D341Med (cell line): ENCODE measurements around the gene SLC24A4.

ENCODE experiments used
- DNase-seq: peaks from one replicate; pipeline ENCODE4 v3.0.0; 2012; ENCODE audit warnings: low spot score

The SLC24A4 gene

DNA sequence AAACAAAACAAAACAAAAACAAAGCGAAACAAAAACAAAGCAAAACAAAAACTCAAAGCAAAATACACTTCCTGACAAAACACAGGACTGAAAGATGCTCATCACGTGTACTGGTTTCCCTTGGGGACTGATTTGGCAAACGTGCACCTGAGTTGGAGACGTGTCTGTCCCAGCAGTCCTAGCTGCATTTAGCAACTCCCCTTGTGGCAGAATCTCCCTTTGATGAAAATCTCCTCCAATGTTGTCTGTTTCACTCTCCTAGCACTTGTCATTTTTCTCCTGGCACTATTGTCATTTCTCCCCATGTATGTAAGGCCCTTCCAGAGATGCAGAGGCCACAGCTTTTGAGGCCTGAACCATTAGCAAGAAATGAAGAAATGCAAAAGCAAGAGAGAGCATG lies 6.8 kb upstream of the SLC24A4 start:
- no peak for DNase-seq

DNA sequence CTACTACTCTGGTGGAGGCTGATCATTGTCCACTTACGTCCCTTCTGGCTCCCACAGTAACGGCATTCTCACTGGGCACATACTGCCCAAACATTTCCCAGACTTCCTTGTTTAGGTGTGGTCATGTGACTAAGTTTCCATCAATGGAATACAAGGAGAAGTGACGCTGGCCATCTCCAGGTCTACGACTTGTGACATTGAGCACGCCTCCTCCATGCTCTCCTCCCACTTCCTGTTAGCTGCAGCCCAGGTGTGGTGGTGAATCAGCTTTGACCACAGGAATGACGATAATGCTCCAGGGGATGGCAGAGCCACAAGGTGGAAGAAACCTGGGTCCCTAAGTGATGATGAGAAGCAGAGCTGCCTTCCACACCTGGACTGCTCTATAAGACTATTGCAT lies 6.0 kb upstream of the SLC24A4 start:
- no peak for DNase-seq

DNA sequence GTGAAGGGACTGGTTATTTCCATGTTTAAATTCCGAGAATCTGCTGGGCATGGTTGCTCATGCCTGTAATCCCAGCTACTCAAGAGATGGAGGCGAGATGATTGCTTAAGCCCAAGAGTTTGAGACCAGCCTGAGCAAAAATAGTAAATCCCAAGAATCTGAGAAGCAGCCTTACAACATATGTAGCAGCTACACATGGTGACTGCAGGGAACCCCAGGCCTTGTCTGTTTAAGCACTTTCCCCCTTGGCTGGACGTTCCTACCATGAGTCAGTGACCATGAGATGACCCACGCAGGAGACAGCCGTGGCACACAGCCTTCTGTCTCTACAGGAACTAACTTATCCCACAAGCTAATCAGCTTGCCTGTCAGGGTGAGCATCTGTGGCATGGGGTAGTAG lies 5.5 kb upstream of the SLC24A4 start:
- DNase-seq: no peak

DNA sequence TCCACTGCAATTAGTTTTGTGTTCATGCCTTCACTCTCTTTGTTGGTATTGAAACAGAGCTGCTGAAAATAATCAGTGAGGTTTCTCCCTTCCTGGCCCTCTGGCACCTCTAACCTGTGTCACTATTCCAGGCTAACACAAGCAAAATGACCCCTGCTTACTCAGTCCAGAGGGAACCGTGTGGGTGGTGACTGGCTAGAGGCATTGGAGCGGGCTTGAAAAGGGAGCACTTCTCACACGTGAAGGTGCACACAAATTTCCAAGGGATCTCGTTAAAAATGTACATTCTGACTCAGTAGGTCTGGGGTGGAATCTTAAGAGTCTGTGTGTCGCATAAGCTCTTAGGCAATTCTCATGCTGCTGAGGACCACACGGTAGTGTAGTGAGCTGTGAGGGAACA lies 1.3 kb upstream of the SLC24A4 start:
- DNase-seq: no peak

DNA sequence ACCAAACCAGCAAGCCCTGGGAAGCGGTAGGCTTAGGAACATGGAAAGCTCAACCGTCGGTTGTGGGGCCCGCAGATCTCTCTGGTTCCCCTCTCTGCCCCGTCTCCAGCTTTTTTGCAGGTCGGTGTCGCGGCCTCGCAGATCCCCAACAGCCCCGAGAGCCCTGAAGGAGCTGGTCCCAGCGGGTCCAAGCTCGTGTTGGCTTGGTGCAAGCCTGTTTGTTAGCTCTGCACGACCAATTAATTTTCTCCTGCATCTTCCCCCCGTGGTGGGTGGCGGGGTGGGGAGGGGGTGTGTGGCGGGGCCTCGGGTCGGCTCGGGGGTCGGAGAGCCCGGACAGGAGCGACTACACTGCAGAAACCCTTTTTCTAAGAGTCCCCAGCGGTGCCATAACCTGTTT lies 449 bp upstream of the SLC24A4 start:
- DNase-seq: peak; percentile 48

DNA sequence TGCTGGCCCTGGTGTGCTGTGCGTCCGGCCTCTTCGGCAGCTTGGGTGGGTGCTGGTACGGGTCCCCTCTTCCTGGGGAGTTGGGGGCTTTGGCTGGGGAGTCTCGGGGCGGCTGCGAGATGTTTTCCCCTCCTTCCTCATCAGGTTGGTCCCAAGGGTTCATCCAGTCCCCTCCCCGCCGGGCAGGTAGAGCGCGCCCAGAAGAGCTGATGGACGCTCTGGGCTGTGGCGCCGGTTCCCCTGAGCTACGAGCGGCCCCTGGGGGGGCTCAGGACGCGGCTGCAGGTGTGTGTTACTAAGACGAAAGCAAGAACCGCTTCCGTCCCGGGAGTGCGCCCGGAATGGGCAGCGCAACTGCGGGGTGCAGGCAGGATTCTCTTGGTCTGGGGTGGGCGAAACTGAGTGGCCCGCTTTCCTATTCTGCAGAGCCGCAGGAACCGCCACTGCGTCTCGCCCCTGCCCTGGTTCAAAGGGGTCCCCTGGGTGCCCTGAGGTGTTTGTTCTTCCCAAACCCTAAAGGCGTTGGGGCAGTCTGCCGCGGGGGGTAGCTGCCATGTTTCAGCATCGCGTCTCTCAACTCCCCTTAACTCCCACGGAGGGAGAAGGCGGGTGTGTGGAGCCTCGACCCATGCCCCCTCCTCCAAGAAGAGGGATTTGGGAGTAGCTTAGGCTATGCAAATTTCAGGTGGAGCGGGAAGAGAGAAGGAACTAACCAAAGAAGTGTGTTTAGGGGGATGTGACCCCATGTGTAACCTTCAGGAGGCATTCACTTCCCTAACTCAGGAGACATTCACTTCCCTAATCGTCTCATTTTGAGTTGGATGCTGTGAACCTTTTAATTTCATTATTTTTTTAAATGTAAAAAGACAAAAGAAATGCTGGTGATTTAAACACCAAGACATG lies 1.2 kb downstream of the SLC24A4 start:
- no peak for DNase-seq

DNA sequence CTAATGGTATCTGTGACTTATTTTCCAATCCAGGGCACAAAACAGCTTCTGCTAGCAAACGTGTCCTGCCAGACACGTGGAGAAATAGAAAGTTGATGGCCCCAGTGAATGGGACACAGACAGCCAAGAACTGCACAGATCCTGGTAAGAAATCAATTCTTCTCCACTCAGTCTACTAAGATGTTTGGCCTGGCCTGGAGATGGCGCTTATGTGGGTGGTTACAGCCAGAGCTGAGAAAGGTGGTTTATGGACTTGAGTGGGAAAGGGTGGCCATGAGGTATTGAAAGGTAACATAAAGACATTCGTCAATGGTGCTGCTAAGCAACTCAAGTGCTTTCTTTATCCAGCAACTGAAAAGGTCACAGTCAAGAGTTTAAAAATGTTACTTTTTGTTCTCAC lies 2.9 kb downstream of the SLC24A4 start:
- DNase-seq: no peak

DNA sequence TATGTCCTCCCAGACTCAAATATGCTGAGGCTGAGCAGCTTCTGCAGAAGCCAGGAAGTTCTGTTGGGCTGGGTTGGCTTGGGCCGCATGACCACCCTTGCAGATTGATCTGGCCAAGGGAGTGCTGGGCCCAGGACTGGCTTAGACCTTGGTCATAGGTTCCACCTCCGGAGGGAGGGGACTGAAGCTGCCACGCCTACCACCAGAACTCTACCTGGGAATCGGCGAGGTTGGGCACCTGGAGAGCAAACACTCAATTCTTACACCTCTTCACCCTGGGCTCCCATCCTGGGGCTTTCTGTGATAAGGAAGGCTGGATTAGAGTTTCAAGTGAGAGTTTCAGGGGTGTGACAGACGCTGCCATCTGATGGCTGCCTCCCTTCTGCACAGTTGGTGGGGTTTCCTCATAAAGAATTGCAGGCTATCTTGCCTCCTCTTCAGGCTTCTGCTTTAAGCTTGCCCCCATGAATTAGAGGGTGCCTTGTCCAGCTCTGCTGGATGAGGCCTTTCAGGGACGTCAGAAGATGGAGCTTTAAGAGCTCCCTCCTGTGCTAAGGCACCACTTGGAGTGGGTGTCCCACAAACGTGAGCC lies 5.8 kb downstream of the SLC24A4 start:
- DNase-seq: no peak

DNA sequence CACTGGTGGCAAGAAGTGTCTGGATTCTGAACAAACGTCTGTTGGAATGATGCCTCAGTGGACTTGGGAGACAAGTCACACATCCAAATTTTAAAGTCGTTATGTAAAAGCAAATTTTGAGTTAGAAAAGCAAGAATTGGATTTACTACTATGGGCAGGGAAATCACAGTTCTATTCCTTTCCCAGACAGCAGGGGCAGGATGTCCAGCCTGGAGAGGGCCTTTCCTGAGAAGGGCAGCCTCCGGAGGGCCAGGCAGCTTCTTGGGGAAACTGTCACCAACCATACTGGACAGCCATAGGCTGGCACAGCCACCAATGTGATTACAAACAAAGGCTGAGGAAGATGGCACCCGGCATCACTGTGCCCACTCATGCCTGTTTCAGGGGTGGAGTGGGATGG lies 11.1 kb downstream of the SLC24A4 start:
- no peak for DNase-seq

DNA sequence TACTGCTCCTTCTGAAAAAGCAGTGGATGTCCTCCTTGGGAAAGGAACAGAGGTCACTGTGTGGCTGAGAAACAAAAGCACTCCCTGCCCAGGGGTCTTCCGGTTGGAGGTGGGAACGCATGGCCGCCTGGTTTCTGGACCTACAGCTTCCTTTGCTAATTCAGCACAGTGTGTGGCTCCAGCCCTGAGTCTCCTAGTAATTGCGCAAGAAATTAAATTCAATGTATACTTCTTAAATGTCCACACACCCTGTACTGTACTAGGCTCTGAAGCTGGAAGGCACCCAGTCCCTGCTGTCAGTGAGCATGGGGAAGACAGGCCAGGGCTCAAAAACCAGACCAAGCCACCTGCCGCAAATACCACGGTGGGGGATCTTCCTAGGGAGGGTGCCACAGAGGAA lies 13.4 kb downstream of the SLC24A4 start:
- DNase-seq: no peak

DNA sequence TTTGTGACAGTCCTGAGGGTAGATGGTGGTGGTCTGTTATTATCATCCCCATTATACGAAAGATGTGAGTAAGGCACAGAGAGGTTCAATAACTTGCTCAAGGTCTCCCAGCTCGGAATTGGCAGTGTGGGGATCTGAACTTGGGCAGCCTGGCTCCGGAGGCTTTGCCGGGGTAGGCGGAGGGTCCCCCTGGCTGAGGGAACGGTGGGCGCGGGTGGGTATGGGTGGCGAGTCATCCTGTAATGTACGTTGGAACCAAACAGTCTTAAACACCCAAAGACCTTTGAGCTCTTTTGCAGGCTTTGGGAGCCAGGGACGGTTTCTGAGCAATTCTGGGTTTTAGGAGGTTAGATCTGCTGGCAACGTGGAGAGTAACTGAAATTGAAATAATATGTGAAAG lies 16.5 kb downstream of the SLC24A4 start:
- DNase-seq: no peak

DNA sequence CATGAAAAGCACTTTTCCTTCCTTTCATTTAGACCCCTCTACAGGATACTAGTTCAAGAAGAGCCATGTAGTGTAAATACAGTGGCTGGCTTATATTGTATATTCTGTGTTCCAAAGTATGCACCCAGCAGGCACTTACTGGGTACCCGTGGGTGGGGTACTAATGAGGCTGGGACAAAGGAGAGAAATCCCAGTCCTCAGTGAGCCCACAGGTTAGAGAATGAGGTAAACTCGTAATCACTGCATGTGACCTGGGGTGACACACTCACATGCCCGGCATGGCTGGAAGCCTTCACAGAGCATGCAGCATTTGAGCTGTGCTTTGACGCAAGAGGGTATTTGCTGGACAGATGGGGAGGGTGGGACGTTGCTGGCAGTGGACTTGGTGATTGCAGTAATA lies 17.1 kb downstream of the SLC24A4 start:
- DNase-seq: no peak

DNA sequence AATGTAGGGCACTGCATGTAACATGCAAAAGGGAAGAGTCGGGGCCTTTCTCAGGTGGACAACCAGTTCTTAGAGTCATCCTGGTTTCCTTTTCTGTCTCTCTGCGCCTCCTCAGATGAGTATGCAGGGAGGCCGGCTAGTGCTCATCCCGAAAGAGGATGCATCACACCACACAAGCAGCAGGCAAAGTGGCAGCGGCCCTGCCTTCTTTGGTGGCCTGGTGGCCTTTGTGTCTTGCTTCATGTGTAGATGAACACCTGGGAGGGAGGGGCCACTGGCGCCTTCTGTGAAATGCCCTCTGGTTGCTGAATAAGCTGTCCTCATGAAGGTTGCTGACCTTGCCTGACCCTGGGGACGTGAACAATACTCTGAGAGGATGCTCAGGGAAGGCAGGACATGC lies 18.0 kb downstream of the SLC24A4 start:
- no peak for DNase-seq

DNA sequence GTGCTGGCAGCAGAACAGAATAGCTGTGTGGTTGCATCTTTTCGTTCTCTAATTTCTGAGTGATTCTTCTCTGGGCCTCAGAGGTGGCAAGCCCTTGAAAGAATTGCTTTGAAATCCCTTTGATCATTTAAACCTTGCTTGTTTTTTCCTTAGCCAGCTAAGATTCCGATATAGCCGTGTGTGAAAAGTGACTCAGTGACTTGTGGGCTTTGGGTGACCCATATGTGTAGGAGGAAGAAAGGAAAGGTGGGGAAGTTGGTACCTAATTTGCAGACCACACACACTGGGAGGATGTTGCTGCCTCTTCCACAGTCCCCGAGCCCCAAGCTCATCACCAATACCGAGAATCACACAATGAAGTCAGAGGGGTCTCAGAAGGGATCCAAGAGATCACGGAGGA lies 18.8 kb downstream of the SLC24A4 start:
- DNase-seq: no peak

DNA sequence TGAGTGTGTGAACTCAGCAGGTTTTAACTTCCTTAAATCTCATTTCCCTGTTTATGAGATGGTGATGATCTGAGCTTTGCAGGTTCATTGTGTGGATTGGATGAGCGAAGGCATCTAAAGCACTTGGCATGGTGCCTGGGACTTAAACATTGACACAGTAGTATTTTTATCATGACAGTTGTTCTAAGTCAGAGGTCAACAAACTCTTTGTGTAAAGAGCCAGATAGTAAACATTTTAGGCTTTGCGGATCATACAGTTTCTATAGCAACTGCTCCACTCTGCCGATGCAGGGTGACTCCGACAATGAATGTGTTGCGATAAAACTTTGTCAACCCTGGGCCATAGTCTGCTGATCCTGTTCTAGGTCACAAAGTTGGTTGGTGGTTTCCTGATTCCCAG lies 25.2 kb downstream of the SLC24A4 start:
- no peak for DNase-seq

DNA sequence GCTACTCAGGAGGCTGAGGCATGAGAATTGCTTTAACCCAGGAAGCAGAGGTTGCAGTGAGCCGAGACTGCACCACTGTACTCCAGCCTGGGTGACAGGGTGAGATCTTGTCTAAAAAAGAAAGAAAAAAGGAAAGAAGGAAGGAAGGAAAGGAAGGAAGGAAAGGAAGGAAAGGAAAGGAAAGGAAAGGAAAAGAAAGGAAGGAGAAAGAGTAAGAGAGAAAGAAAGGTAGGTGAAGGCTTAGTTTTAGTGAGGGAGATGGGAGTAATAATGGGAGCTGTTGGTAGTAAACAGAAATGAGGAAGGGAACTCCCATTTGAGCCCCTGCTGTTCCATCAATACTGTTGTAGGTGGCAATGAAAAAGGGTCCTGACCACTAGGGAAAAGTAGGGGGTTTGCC lies 28.8 kb downstream of the SLC24A4 start:
- no peak for DNase-seq

DNA sequence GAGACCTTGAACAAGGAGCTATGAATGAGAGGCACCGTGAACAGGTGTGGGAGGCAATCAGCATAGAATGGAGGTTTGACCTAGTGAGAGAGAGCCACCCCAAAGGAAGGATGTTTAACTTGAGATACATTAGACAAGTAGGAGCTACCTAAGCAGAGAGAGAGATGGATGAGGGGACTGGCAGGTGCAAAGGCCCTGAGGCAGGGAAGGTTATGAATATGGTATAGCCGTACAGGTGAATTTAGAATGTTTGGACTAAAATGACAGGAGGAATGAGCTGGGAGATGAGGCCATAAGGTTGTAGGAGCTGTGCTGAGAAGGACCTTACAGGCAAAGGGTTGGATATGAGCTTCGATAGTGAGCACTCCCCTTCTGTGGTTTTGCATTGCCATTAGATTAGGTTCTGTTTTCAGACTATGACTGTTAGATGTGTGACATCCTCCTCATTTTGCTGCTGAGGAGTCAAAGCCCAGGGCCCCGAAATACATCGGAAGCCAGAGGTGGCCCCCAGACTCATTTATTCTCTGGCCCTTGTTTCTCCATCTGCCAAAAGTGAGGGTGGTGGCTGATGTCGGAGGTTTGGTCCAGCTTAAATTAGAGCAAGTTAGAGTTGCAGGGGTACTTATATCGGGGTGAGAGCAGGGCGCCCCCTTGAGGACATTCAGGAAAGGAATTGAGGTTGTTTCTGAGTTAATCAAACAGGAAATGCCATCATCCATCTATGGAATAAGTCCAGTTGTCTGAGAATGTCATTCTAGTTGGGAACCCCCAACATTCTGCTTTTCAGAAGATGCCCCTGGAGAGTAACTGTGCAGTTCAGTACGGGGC lies 29.4 kb downstream of the SLC24A4 start:
- DNase-seq: peak; percentile 47

DNA sequence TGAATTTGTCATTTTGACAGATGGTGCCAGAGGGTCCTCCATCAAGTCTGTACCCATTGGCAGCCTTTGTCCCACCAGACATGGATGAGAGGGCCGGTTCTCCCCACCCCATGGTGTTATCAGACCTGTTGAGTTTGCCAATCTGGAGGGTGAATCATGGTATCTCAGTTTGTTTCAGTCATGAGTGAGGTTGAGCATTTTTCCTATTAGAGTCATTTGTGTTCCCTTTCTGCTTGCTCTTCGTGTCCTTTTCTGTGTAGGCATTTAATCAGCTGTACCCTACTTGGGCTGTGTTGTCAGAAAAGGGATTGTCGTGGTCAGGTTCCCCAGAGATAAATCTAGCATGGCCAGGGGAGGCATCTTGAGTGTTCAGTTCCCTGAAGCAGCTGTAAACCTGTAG lies 30.5 kb downstream of the SLC24A4 start:
- DNase-seq: no peak

DNA sequence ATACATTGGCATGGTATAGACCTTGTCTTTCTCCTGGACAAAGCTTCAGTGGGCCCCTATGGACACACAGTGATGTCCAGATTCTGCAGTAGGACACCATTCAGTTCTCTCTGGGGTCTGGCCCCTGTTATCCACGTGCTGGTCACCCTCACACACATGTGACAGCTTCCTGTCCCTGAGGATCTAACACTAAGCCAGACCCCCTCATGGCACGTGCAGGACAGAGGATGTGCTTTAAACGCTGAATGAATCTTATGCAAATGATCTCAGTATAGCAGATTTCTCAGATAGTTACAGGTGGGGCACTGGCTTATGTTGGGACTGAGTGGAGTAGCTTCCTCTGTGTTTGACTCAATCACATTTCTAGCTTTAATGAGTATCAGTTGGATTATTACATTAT lies 33.7 kb downstream of the SLC24A4 start:
- DNase-seq: no peak

DNA sequence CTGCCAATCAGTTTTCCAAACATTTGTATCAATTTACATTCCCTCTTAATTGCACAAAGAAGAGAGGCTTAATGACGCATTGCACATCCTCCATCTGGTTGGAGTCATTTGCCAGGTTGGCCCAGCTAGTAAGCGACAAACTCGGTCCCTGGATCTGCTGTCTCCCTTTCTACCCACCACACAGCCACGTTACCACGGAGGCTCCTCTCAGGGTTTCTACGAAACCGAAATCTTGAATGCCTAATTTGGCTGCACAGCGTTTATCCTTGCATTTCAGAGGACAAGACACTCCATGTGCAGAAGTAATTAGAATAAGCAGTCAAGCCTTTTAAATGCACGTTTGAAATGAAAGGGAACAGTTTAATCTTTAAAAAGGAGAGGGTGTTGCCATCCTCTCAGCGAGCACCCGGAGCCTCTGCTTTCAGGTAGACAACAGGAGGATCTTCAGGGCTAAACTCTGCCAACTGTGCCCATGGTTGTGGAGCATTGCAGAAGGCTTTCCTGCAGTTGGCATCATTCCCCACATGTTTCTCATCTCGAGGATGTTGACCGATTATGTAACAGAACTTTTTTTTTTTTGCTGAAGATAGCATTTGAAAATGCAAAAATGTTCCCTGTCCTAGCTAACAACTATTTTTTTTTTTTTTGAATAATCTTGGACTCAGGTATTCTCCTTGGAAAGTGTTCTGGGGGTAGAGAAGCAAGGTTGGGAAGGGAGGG lies 37.8 kb downstream of the SLC24A4 start:
- DNase-seq: no peak

DNA sequence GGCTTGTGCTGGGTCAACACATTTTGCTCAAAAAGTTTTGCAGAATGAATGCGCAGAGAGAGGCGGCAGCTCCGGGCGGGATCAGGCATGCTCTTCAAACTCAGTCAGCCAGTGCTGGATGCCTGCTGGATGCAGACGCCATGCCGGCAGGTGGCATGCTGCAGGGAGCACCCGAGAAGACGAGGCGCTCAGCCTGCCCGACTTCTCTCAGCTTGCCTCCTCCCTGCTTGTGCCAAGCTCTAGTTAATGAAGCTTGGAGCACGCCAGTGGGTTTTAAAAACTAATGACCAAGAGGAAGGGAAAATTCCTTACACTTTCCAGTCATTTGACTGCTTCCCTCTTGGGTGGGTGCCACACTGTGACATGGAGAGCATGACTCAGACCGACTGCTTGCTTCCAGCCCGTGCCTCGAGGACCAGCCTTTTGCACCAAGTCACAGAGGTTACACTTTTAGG lies 39.8 kb downstream of the SLC24A4 start:
- no peak for DNase-seq

DNA sequence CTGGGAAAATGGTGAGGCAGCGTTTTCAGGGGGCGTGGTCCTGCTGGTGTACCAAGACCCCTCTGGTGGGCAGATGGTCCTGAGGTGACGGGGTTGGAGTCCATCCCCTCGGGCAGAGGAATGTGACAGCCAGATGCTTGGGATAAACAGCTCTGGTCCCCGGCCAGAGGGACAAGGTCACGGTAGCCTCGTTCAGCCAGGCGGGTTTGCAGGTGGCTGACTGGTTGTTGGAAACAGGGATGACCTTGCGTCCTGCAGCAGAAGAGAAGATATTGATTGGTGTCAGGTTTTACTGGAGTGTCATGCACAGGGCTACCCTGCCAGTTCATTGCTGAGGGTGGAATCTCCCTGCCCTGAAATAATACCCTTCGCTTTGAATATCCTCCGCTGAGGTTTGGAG lies 43.3 kb downstream of the SLC24A4 start:
- DNase-seq: no peak
